Subcutaneous adipose tissue (tissue), 4 donors: ENCODE data around the gene SART1. TPM values are rescaled to one million over a fixed set of nuclear protein-coding genes. Genes with fewer than 3 reads are reported as not detected.

Source experiments
- total RNA-seq, 4 donors: library from RNA; depleted of rRNA; stranded (reverse); fragments of >200 nt; gene quantifications; one replicate each; pipeline ENCODE4 v1.1.0, GENCODE V29; 2016
- TF ChIP-seq, protein P1 (sequence below): fragments of 450-650 bp; IDR thresholded peaks from one replicate; pipeline ENCODE4 v1.5.1; 2016; ENCODE audit warnings: low read depth, mild to moderate bottlenecking, control low read depth, antibody characterized with exemption, moderate library complexity

The SART1 gene
- total RNA-seq, 4 donors from 2014 or later = 33.7 to 69.9 (median 41.8) TPM

DNA sequence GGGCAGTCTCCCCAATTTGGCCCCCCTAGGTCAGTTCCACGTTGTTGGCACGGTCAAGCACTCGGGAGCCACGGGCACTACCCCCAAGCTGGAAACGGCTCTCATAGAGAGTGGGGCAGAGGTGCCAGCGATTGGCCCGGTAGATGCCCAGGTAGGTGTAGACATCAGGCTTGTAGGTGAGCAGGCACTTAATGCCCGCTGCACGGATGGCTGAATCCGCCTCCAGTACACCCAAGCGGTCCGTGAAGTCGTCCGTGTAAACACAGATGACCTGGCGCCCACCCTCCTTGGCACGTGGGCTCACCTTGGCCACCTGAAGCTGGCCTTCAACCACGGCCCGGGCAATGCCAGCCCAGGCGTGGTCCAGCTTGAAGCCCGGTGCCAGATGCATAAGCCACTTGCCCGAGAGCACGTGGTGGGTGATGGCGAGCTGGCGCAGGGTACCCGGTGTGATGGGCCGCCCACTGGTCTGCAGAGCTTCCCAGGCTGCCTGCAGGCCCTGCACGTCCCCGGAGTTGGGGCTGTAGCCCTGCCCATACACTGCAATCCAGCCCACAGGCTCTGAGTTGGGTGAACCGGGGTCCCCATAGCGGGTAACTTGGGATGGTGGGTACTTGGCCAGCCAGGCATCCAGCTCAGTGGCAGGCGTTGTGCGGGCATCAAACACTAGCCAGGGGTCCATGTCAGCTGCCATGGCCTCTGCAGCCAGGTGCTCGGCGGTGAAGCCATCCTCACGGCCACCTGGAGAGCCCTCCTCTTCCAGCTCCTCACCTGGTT, 43.9 kb upstream of the SART1 start:
- TF ChIP-seq, protein P1, sequence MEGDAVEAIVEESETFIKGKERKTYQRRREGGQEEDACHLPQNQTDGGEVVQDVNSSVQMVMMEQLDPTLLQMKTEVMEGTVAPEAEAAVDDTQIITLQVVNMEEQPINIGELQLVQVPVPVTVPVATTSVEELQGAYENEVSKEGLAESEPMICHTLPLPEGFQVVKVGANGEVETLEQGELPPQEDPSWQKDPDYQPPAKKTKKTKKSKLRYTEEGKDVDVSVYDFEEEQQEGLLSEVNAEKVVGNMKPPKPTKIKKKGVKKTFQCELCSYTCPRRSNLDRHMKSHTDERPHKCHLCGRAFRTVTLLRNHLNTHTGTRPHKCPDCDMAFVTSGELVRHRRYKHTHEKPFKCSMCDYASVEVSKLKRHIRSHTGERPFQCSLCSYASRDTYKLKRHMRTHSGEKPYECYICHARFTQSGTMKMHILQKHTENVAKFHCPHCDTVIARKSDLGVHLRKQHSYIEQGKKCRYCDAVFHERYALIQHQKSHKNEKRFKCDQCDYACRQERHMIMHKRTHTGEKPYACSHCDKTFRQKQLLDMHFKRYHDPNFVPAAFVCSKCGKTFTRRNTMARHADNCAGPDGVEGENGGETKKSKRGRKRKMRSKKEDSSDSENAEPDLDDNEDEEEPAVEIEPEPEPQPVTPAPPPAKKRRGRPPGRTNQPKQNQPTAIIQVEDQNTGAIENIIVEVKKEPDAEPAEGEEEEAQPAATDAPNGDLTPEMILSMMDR = no peak

- TF ChIP-seq, protein P1 = no peak
These were observed 43.1 kb upstream of the SART1 start, which contains the start of gene C11orf68 for GRCh38 chr11:65918211-65919140. C11orf68 (minus strand) TSS chr11:65919062; CDS start chr11:65919031, 31 bp downstream.

GRCh38 chr11:65919141-65919572, 42.4 kb upstream of the SART1 start, which contains the start of gene DRAP1:
DRAP1 (plus strand) TSS chr11:65919426; CDS start chr11:65919502, 76 bp downstream.
- TF ChIP-seq, protein P1 = no peak

GRCh38 chr11:65919573-65920371, 41.8 kb upstream of the SART1 start:
- TF ChIP-seq, protein P1 = no peak

DNA sequence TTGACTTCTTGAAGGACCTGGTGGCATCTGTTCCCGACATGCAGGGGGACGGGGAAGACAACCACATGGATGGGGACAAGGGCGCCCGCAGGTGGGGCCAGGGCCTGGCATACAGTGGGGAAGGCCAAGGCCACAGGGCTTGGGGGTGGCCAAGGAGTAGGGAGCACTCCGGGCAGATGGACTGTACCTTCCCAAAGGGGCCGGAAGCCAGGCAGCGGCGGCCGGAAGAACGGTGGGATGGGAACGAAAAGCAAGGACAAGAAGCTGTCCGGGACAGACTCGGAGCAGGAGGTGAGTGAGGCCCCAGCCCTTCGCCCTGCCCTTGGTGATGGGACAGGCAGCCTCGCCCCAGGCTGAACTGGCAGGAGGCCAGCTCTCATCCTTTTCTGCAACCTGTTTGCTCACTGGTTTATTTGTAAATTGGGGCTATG, 41.1 kb upstream of the SART1 start:
- TF ChIP-seq, protein P1 = no peak

- TF ChIP-seq, protein P1 = no peak
These were observed 40.4 kb upstream of the SART1 start for GRCh38 chr11:65921033-65921555.
